ENCODE results near the gene CEP70.
A peak's percentile ranks its signal among the peaks of the same experiment; 100 is the strongest.
"Not testable (repeated sequence)": the region's sequence is repeated elsewhere in the genome, so short reads cannot be mapped to it uniquely, and the experiment has no call there.

CEP70 gene

DNA sequence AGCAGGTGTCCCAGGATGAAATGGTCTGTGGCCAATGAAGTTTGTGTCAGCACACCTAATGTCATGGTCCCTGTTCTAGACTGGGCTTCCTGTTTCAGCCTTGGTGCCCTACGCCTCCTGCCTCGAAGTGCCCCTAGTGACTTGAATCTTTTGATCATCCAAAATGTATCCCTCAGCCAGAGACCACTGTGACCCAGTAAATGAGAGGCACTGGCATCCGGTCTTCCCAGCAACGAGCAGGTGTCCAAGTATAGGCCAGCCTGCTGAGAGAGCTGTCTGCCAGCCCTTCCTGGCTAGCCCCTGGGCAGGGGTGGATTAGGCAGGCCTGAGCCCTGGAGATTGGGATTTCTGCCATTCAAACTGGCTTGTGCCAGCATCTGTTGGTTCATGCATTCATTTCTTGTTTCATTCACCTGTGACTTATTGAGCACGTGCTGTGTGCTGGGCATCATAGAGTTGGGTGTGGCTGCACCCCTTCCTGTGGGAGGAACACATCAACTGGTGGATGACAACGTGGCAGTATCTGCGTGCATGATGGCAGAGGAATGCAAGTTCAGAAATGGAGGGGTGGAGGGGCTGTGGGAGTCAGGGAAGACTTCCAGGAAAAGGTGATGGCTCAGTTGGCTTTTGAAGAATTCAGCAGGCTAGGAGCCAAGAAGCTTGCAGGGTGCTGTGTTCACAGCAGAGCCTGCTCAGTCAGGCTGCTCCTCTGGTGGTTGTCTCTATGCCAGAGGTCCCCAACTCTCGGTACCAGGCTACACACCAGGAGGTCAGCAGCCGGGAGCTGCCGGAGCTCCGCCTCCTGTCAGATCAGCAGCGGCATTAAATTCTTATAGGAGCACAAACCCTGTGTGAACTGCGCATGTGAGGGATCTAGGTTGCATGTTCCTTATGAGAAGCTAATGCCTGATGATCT lies 138.0 kb downstream of the CEP70 start:
- H3K27me3 ChIP-seq (ENCODE audit: control insufficient read depth, insufficient read depth, low read length): no peaks in the 10 kb centered on the region
- H3K4me1 ChIP-seq (ENCODE audit: control insufficient read depth, insufficient read depth, low read length): no peaks in the 10 kb centered on the region
- H3K9ac ChIP-seq (ENCODE audit: low read depth, low read length): no peak overlapping the region
- peaks cover 4% of the 10 kb centered on the region for H3K36me3 ChIP-seq (ENCODE audit: control insufficient read depth, insufficient read depth, low read length)
- no peak overlapping the region for H3K4me3 ChIP-seq (ENCODE audit: low read depth, low read length)
- no peaks in the 10 kb centered on the region for H3K9me3 ChIP-seq (ENCODE audit: control insufficient read depth, insufficient read depth, low read length)

DNA sequence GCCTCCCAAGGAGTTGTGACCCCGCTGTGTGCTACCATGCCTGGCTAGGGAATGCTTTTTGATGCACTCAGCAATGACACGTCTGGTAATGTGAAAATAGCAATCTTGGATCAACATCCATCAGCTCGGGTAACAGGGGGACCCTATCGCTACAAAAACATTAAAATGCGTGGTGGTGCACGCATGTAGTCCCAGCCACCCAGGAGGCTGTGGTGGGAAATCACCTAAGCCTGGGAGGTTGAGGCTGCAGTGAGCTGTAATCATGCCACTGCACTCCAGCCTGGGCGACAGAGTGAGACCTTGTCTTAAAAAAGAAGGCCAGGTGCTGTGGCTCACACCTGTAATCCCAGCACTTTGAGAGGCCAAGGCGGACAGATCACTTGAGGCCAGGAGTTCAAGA lies 140.1 kb downstream of the CEP70 start:
- not testable (repeated sequence) for H3K36me3 ChIP-seq (ENCODE audit: control insufficient read depth, insufficient read depth, low read length); H3K9ac ChIP-seq (ENCODE audit: low read depth, low read length); H3K9me3 ChIP-seq (ENCODE audit: control insufficient read depth, insufficient read depth, low read length); H3K4me1 ChIP-seq (ENCODE audit: control insufficient read depth, insufficient read depth, low read length); H3K27me3 ChIP-seq (ENCODE audit: control insufficient read depth, insufficient read depth, low read length); H3K4me3 ChIP-seq (ENCODE audit: low read depth, low read length)

DNA sequence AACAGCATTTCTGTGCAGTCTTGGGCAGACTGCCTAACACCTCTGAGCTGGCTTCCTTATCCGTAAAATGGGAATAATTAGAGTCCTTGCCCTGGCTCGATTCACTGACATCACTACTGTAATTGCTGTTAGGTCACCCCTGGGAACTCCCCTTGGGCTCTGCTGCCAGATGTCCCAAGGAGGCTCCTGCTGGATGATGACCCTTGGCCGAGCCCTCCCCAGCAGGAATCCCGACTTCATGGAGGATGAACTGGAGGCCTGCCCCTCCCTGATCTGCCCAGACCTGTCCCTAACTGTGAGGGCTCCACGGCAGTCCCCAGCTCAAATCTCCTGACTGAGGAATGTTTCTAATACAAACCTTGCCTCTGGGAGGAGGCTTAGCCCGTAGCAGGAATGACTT lies 141.6 kb downstream of the CEP70 start:
- Histone ChIP-seq H3K9ac (ENCODE audit: low read depth, low read length) (no peak overlapping the region), H3K4me3 (ENCODE audit: low read depth, low read length) (no peak overlapping the region), H3K4me1 (ENCODE audit: control insufficient read depth, insufficient read depth, low read length) (no peaks in the 10 kb centered on the region), H3K27me3 (ENCODE audit: control insufficient read depth, insufficient read depth, low read length) (no peaks in the 10 kb centered on the region), H3K9me3 (ENCODE audit: control insufficient read depth, insufficient read depth, low read length) (no peaks in the 10 kb centered on the region), H3K36me3 (ENCODE audit: control insufficient read depth, insufficient read depth, low read length) (peaks cover 4% of the 10 kb centered on the region)

DNA sequence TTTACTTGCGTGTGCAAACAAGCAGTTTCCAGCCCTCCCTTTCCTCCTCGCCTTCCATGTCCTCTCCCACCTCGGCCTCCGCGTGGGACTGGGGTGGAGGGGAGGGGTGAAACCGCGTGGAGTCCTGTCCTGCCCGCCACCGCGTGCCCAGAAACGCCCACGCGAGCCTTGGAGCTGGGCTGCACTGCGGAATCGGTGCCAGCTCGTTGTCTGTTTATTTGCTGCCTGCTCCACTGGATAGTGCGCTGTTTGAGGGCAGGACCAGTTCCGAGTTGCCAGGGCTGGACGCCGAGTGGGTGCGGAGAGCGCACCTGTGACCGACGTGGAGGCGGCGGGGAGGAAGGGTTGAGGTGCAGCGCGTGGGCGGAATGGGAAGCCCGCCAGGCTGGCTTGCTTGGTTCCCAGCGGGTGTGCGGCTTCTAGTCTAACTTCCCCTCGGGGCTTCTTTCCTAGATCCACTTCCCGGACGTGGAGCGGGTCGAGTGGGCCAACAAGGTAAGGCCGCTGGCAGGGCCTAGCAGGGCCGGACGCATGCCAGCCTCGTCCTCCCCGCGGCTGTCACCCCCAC lies 142.4 kb downstream of the CEP70 start:
- peaks cover 1% of the 10 kb centered on the region for H3K36me3 ChIP-seq (ENCODE audit: control insufficient read depth, insufficient read depth, low read length)
- no peaks in the 10 kb centered on the region for H3K4me1 ChIP-seq (ENCODE audit: control insufficient read depth, insufficient read depth, low read length)
- no peaks in the 10 kb centered on the region for H3K9me3 ChIP-seq (ENCODE audit: control insufficient read depth, insufficient read depth, low read length)
- no peak overlapping the region for H3K9ac ChIP-seq (ENCODE audit: low read depth, low read length)
- H3K4me3 ChIP-seq (ENCODE audit: low read depth, low read length): no peak overlapping the region
- no peaks in the 10 kb centered on the region for H3K27me3 ChIP-seq (ENCODE audit: control insufficient read depth, insufficient read depth, low read length)

DNA sequence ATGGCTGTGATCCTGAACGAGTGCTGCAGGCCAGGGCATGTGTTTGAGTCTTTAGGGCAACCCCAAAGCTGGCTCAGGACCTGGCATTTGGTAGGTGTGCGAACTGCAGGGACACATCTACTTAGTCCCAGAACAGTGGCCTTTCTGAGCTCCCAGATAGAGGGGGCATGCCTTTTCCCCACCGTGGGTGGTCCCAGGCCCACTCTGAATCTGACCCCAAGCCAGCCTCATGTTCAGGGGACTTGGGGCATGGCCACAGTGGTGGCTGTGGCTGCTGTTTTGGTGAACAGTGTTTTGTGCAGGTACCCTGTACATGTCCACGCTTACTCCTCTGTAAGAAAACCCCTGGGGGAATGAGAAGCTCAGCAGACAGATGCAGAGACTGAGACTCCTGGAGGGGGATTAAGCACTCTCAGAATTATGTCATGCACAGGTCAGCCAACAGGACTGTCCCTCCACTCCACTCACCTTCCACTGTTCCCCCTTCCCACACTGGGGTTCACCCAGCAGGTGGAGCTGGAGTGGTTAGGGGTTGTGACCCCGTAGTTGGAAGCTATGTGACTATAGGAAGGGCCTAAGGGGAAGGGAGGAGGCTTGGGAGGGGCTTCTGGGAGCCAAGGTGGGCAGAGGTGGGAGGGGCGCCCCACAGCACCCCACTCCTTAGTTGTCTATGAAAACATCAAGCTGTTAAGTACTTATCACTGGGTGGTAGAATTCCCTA lies 143.2 kb downstream of the CEP70 start:
- Histone ChIP-seq H3K27me3 (ENCODE audit: control insufficient read depth, insufficient read depth, low read length) (no peaks in the 10 kb centered on the region), H3K9me3 (ENCODE audit: control insufficient read depth, insufficient read depth, low read length) (no peaks in the 10 kb centered on the region), H3K9ac (ENCODE audit: low read depth, low read length) (peak overlapping the region; percentile 47), H3K36me3 (ENCODE audit: control insufficient read depth, insufficient read depth, low read length) (no peaks in the 10 kb centered on the region), H3K4me3 (ENCODE audit: low read depth, low read length) (no peak overlapping the region), H3K4me1 (ENCODE audit: control insufficient read depth, insufficient read depth, low read length) (no peaks in the 10 kb centered on the region)

DNA sequence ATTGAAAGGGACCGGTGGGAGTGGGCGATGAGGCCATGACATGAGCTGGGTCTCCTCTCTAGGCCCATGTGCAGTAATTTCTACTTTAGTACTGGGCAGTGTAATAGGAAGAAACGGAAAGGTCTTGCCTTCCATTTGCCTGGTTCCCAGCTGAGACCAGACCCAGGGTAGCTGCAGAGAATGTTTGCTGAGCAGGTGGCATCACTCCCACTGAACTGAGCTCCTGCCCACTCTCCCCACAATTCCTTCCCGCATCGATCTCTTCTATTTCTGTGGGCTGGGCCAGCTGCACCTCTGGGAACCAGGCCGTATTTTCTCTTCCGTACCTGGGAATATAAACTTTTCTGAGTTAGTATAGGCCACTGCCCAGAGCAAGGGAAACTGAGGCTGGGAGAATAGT lies 143.9 kb downstream of the CEP70 start:
- Histone ChIP-seq H3K4me3 (ENCODE audit: low read depth, low read length) (no peak overlapping the region), H3K9me3 (ENCODE audit: control insufficient read depth, insufficient read depth, low read length) (no peaks in the 10 kb centered on the region), H3K27me3 (ENCODE audit: control insufficient read depth, insufficient read depth, low read length) (no peaks in the 10 kb centered on the region), H3K36me3 (ENCODE audit: control insufficient read depth, insufficient read depth, low read length) (no peaks in the 10 kb centered on the region), H3K4me1 (ENCODE audit: control insufficient read depth, insufficient read depth, low read length) (no peaks in the 10 kb centered on the region), H3K9ac (ENCODE audit: low read depth, low read length) (no peak overlapping the region)

DNA sequence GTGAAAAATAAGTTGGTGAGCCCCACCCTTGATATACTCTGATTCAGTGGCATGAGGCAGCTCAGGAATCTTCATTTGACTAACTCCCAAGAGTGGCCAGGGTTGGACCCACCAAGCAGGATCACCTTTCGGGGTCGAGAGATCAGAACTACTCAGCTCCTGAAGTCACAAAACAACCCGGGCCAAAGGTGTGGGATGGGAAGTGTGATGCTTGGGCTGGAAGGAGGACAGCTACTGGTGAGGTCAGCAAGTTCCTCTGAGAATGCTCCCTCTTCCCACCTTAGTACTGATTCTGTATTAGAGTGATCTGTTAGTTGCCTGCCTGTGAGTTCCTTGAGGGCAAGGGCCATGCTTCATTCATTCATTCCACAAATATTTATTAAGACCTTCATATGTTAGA lies 144.6 kb downstream of the CEP70 start:
- no peak overlapping the region for H3K4me3 ChIP-seq (ENCODE audit: low read depth, low read length)
- no peak overlapping the region for H3K9ac ChIP-seq (ENCODE audit: low read depth, low read length)
- no peaks in the 10 kb centered on the region for H3K36me3 ChIP-seq (ENCODE audit: control insufficient read depth, insufficient read depth, low read length)
- H3K4me1 ChIP-seq (ENCODE audit: control insufficient read depth, insufficient read depth, low read length): no peaks in the 10 kb centered on the region
- H3K9me3 ChIP-seq (ENCODE audit: control insufficient read depth, insufficient read depth, low read length): no peaks in the 10 kb centered on the region
- no peaks in the 10 kb centered on the region for H3K27me3 ChIP-seq (ENCODE audit: control insufficient read depth, insufficient read depth, low read length)

DNA sequence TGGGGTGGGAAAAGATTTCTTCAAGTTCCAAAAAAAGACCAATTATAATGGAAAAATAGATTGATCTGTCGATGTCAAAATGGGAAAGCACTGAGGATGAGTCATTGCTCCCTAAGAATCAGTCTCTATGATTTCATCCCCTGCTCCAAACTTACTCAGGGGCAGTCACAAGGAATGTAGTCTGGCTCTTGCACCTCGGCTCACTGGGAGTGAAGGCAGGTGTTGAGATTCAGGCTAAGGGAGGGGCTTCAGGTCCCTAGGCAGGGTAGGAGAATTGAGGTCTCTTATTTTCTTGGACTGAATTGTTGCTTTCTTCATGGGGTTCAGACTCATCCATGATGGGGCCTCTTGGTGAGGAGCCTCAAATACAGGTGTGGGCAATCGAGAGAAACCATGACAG lies 145.4 kb downstream of the CEP70 start:
- no peaks in the 10 kb centered on the region for H3K9me3 ChIP-seq (ENCODE audit: control insufficient read depth, insufficient read depth, low read length)
- H3K27me3 ChIP-seq (ENCODE audit: control insufficient read depth, insufficient read depth, low read length): no peaks in the 10 kb centered on the region
- H3K4me3 ChIP-seq (ENCODE audit: low read depth, low read length): no peak overlapping the region
- no peaks in the 10 kb centered on the region for H3K36me3 ChIP-seq (ENCODE audit: control insufficient read depth, insufficient read depth, low read length)
- no peaks in the 10 kb centered on the region for H3K4me1 ChIP-seq (ENCODE audit: control insufficient read depth, insufficient read depth, low read length)
- H3K9ac ChIP-seq (ENCODE audit: low read depth, low read length): no peak overlapping the region

DNA sequence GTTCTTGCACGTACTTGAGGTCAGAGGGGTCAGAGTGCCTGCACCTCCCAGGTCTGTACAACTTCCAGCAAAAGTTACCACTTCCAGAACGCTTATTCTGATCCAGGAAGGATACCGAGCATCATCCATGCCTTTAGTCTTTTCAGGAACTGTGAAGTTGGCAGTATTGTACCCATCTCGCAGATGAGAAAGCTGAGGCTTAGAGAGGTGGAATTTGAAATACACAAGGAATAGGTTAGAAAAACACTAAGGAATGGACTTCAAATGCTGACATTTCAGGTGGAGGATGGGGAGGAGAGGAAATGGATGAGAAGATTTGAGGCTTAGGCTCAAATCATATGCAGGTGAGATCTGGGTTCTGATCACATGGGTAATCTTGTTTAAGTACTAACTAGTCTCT lies 148.4 kb downstream of the CEP70 start:
- Histone ChIP-seq H3K9ac (ENCODE audit: low read depth, low read length) (no peak overlapping the region), H3K27me3 (ENCODE audit: control insufficient read depth, insufficient read depth, low read length) (no peaks in the 10 kb centered on the region), H3K36me3 (ENCODE audit: control insufficient read depth, insufficient read depth, low read length) (no peaks in the 10 kb centered on the region), H3K4me1 (ENCODE audit: control insufficient read depth, insufficient read depth, low read length) (no peaks in the 10 kb centered on the region), H3K4me3 (ENCODE audit: low read depth, low read length) (no peak overlapping the region), H3K9me3 (ENCODE audit: control insufficient read depth, insufficient read depth, low read length) (no peaks in the 10 kb centered on the region)

DNA sequence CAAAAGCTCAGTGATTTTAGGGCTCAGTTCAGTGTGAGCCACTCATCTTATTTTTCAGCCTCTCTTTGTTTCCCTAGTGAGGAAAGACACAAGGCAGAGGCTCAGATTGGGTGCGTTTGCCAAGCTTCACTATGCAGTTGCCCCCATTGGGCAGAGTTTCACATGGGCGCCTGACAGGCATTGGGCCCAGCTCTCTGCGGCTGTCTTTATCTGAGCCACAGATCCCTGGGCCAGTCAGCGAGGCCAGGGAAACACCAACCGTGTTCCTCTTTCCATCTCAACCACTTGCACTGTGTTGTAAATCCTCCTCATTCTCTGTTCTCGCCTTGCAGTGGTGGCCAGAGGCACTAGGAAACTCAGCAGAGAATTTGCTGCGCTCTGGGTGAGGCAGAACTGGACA lies 148.8 kb downstream of the CEP70 start:
- Histone ChIP-seq H3K4me3 (ENCODE audit: low read depth, low read length) (no peak overlapping the region), H3K9ac (ENCODE audit: low read depth, low read length) (no peak overlapping the region), H3K4me1 (ENCODE audit: control insufficient read depth, insufficient read depth, low read length) (no peaks in the 10 kb centered on the region), H3K9me3 (ENCODE audit: control insufficient read depth, insufficient read depth, low read length) (no peaks in the 10 kb centered on the region), H3K36me3 (ENCODE audit: control insufficient read depth, insufficient read depth, low read length) (no peaks in the 10 kb centered on the region), H3K27me3 (ENCODE audit: control insufficient read depth, insufficient read depth, low read length) (no peaks in the 10 kb centered on the region)

All from iPS-15b (cell line).